ENCODE results near the gene SMOC2.

DNA sequence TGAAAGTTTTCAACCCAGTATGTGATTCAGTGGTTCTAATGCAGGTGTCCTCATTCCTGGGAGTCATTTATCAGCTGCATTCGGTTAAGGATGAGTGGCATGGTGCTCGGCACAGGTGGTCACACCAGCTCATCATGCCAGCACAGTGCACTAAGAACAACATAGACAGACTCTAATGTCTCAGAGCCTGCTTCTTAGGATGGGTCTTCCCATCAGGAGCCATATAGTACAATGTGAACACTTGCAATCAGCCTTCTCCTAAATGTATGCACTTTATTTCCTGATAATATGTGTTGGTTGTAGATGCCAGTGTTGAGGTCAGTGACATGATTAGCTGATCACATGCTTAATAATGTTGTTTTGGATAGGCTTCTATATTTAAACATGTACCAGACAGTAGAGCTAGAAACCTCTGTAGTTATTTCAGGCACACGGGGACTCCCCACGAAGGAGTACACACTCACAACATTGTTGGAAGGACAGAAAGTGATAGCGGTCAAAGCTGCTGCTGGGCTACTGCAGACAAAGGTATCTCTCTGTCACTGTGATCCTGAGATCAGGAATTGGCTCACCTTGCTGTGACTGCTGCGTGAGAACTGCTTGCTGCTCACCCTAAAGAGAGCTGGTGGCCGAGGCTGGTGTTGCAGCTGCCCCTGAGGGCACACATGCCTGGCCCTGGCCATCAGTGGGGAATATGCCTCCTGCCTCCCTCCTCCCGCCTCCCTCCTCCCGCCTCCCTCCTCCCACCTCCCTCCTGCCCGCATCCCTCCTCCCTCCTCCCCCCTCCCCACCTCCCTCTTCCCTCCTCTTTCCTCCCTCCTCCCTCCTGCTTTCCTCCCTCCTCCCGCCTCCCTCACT, 195.4 kb downstream of the SMOC2 start:
- TF ChIP-seq, protein P1, sequence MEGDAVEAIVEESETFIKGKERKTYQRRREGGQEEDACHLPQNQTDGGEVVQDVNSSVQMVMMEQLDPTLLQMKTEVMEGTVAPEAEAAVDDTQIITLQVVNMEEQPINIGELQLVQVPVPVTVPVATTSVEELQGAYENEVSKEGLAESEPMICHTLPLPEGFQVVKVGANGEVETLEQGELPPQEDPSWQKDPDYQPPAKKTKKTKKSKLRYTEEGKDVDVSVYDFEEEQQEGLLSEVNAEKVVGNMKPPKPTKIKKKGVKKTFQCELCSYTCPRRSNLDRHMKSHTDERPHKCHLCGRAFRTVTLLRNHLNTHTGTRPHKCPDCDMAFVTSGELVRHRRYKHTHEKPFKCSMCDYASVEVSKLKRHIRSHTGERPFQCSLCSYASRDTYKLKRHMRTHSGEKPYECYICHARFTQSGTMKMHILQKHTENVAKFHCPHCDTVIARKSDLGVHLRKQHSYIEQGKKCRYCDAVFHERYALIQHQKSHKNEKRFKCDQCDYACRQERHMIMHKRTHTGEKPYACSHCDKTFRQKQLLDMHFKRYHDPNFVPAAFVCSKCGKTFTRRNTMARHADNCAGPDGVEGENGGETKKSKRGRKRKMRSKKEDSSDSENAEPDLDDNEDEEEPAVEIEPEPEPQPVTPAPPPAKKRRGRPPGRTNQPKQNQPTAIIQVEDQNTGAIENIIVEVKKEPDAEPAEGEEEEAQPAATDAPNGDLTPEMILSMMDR (optimal IDR thresholded peaks at IDR 0.05 in 1 of 3, IDR thresholded peaks at IDR 0.05 in 1 of 3, conservative IDR thresholded peaks at IDR 0.05 in 1 of 3; ENCODE audit: extremely low read depth in 1 of 3, insufficient read depth in 2 of 3, low read length in 3 of 3) = no peak
- no peak for TF ChIP-seq EZH2 (IDR thresholded peaks at IDR 0.05; ENCODE audit: low read length)
